B cell (primary cell): ENCODE data around the gene FLVCR1. TPM values are rescaled to one million over a fixed set of nuclear protein-coding genes. Genes with fewer than 3 reads are reported as not detected.

ENCODE experiments used
- ATAC-seq: fragments of 200-7000 bp; cut with Tn5 transposase; one replicate; pipeline ENCODE4 v1.10.0; 2021; ENCODE audit warnings: low read depth, mild to moderate bottlenecking, moderate number of reproducible peaks, moderate library complexity
- CTCF ChIA-PET: fragments of 350-600 bp; sonication (Branson Sonifier 250); formaldehyde crosslinking; loops from one replicate; lab custom pipeline; 2021; ENCODE audit warnings: antibody characterized with exemption, inconsistent platforms; lab: Charles Lee
- POLR2A ChIA-PET: fragments of 350-600 bp; sonication (Branson Sonifier 250); formaldehyde crosslinking; loops from one replicate; lab custom pipeline; 2021; ENCODE audit warnings: antibody characterized with exemption; lab: Charles Lee
- DNase-seq: peaks from one replicate; pipeline ENCODE4 v3.0.0; 2013
- H2AFZ ChIP-seq: 2 replicates; pipeline ENCODE4 v1.6.1; 2012; ENCODE audit warnings: mild to moderate bottlenecking, low read depth, low read length; ENCODE audit not compliant: insufficient read depth, poor library complexity, severe bottlenecking
- H3K27ac ChIP-seq, 2 donors: 1 replicate in 1 of 2; 2 replicates in 1 of 2; pipeline ENCODE4 v1.5.1; 2012 to 2013; ENCODE audit warnings: low read length in 2 of 2, mild to moderate bottlenecking in 2 of 2, moderate library complexity in 1 of 2
- H3K27me3 ChIP-seq, 4 experiments: fragments of 200-600 bp in 1 of 4; sonication (generic) in 1 of 4; replicated peaks in 1 of 4; 1 replicate in 2 of 4; 2 replicates in 2 of 4; pipeline versions ENCODE4 v1.6.1 to v1.7.0; 2013 to 2016; ENCODE audit warnings: low read length in 3 of 4, mild to moderate bottlenecking in 2 of 4, mixed read lengths in 1 of 4, moderate library complexity in 1 of 4; ENCODE audit not compliant: insufficient read depth in 4 of 4, control insufficient read depth in 3 of 4; ENCODE audit errors: control extremely low read depth in 1 of 4
- H3K36me3 ChIP-seq, 2 experiments: replicated peaks in 1 of 2; 1 replicate in 1 of 2; 2 replicates in 1 of 2; pipeline versions ENCODE4 v1.6.1 to v1.7.1; 2013; ENCODE audit warnings: low read length in 1 of 2; ENCODE audit not compliant: insufficient read depth in 2 of 2, control insufficient read depth in 1 of 2; ENCODE audit errors: control extremely low read depth in 1 of 2, extremely low read depth in 1 of 2
- H3K4me1 ChIP-seq, 2 donors: fragments of 200-600 bp in 1 of 2; sonication (generic) in 1 of 2; 1 replicate in 1 of 2; 2 replicates in 1 of 2; pipeline versions ENCODE4 v1.5.1 to v1.6.1; 2013 to 2017; ENCODE audit warnings: low read length in 2 of 2; ENCODE audit not compliant: control insufficient read depth in 2 of 2, insufficient read depth in 2 of 2
- H3K4me2 ChIP-seq: replicated peaks from 2 replicates; pipeline ENCODE3; 2012; ENCODE audit warnings: mild to moderate bottlenecking, low read depth, low read length; ENCODE audit not compliant: poor library complexity, severe bottlenecking
- H3K4me3 ChIP-seq, 5 experiments: fragments of 200-600 bp in 1 of 5; sonication (generic) in 1 of 5; 1 replicate in 3 of 5; 2 replicates in 2 of 5; pipeline versions ENCODE4 v1.5.1 to v1.7.0; 2011 to 2016; ENCODE audit warnings: low read length in 4 of 5, mild to moderate bottlenecking in 4 of 5, low read depth in 2 of 5, control low read depth in 1 of 5, moderate library complexity in 1 of 5; ENCODE audit not compliant: insufficient read depth in 1 of 5; ENCODE audit errors: control extremely low read depth in 1 of 5, extremely low read depth in 1 of 5
- H3K79me2 ChIP-seq: fragments of 200-600 bp; sonication (generic); one replicate; pipeline ENCODE4 v1.6.0; 2016; ENCODE audit warnings: low read length; ENCODE audit not compliant: control insufficient read depth, insufficient read depth
- H3K9ac ChIP-seq: fragments of 200-600 bp; sonication (generic); 2 replicates; pipeline ENCODE4 v1.6.1; 2017; ENCODE audit warnings: mild to moderate bottlenecking, low read length, moderate library complexity
- H3K9me3 ChIP-seq, 3 donors: one replicate each; pipeline versions ENCODE4 v1.6.1 to v1.7.1; 2013; ENCODE audit warnings: low read length in 2 of 3; ENCODE audit not compliant: control insufficient read depth in 2 of 3, insufficient read depth in 1 of 3; ENCODE audit errors: control extremely low read depth in 1 of 3
- H4K20me1 ChIP-seq: 2 replicates; pipeline ENCODE4 v1.6.0; 2012; ENCODE audit warnings: mild to moderate bottlenecking, low read length; ENCODE audit not compliant: insufficient read depth, control insufficient read depth, poor library complexity, severe bottlenecking
- H3K27ac Mint-ChIP-seq: one replicate; pipeline ENCODE4 v1.8.0; 2021; ENCODE audit warnings: mixed read lengths
- H3K27me3 Mint-ChIP-seq: one replicate; pipeline ENCODE4 v1.8.0; 2021; ENCODE audit warnings: mixed read lengths
- H3K4me1 Mint-ChIP-seq: one replicate; pipeline ENCODE4 v1.8.0; 2021; ENCODE audit warnings: mixed read lengths
- H3K4me3 Mint-ChIP-seq: one replicate; pipeline ENCODE4 v1.8.0; 2021; ENCODE audit warnings: mixed read lengths
- H3K9me3 Mint-ChIP-seq: one replicate; pipeline ENCODE4 v1.8.0; 2022; ENCODE audit warnings: mixed read lengths; ENCODE audit not compliant: insufficient read depth
- CTCF ChIP-seq: fragments of 200-600 bp; IDR thresholded peaks from one replicate; pipeline ENCODE4 v1.8.0; 2022; ENCODE audit warnings: antibody characterized with exemption, mild to moderate bottlenecking
- EZH2 ChIP-seq: IDR thresholded peaks from 2 replicates; pipeline ENCODE4 v1.6.1; 2012; ENCODE audit warnings: borderline replicate concordance, low read depth, mild to moderate bottlenecking, moderate library complexity, low read length; ENCODE audit not compliant: insufficient read depth, poor library complexity, severe bottlenecking
- WGBS: methylation state at CpG from one replicate; pipeline ENCODE4 v1.1.5; 2013; ENCODE audit warnings: missing lambda C conversion rate; ENCODE audit not compliant: insufficient coverage; 5-methylcytosine and 5-hydroxymethylcytosine counted together
- intact Hi-C: fragments of 100-400 bp; cut with micrococcal nuclease; formaldehyde crosslinking; loops from one replicate; pipeline ENCODE4 v1.10.0; 2022
- polyA plus RNA-seq: library from polyadenylated mRNA; depleted of rRNA; stranded (reverse); fragments of >200 nt; gene quantifications from 2 replicates; pipeline ENCODE4 v1.2.3, GENCODE V29; 2012
- total RNA-seq, 2 donors: library from RNA; stranded (reverse); fragments of 120-200 nt in 1 of 2; gene quantifications; 1 replicate in 1 of 2; 2 replicates in 1 of 2; pipeline versions ENCODE4 v1.2.3 to v1.2.4, GENCODE V29; 2013 to 2022

Gene FLVCR1
- total and polyA plus RNA-seq, 2 donors (not counting 1 experiment from before 2014, with no cell fraction given): 3.9 to 19.2 TPM

GRCh38 chr1:212816567-212817278 lies 41.4 kb upstream of the FLVCR1 start:
- no peaks in the 10 kb centered on the region for H3K27me3 Mint-ChIP-seq
- no peaks in the 10 kb centered on the region for H3K27me3 ChIP-seq
- ChIA-PET CTCF (interaction anchor here (1.6 kb wide), 1 partner anchor 178 kb away, joined by 5 read pairs; no protein-coding TSS in a partner anchor), POLR2A (no interaction called here)
- no peak overlapping the region for H2AFZ ChIP-seq
- H4K20me1 ChIP-seq: no peaks in the 10 kb centered on the region
- peaks cover 8 to 12% of the 10 kb centered on the region in 2 donors for H3K4me1 ChIP-seq
- H3K4me2 ChIP-seq: no peak overlapping the region
- WGBS: 100% methylated on average over 3 of the region's 3 CpGs
- no peak for TF ChIP-seq CTCF
- no peaks in the 10 kb centered on the region for H3K9me3 ChIP-seq
- peaks cover 9 to 15% of the 10 kb centered on the region in 2 experiments for H3K36me3 ChIP-seq
- peaks cover 13% of the 10 kb centered on the region for H3K4me1 Mint-ChIP-seq
- H3K4me3 Mint-ChIP-seq: no peak overlapping the region
- DNase-seq: no peak
- H3K9me3 Mint-ChIP-seq: no peaks in the 10 kb centered on the region
- no peak overlapping the region for H3K27ac Mint-ChIP-seq
- H3K9ac ChIP-seq: no peak overlapping the region
- no peak for ATAC-seq
- H3K79me2 ChIP-seq: no peaks in the 10 kb centered on the region
- intact Hi-C loops: no loop called here
- no peak overlapping the region for H3K4me3 ChIP-seq
- no peak overlapping the region for H3K27ac ChIP-seq

DNA sequence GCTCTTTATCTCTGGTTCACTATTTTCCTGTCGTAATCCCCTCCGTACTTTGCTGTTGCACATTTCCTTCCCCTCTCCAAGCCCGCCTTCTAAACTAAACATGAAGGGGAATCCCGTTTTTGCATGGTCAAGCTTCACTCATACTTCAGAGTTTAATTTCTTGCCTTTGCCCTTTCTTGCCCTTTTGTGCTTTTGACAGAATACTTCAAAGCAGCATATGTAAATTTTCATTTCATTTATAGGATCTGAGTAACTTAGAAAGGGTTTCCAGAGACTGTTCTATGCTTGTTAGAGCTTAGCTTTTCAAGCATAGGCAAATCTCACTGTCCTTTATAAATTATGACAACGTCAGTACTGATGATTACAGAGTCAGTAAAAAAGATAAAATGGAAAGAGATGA lies 38.3 kb upstream of the FLVCR1 start:
- Histone ChIP-seq H3K36me3 (peaks cover 2 to 5% of the 10 kb centered on the region in 2 experiments), H3K27ac (no peak overlapping the region), H3K4me1 (peaks cover 8 to 12% of the 10 kb centered on the region in 2 donors), H3K9ac (peak overlapping the region; percentile 45), H3K9me3 (peaks cover 0 to 8% (median 0%) of the 10 kb centered on the region in 3 donors), H4K20me1 (no peaks in the 10 kb centered on the region), H3K4me3 (no peak overlapping the region), H2AFZ (peak overlapping the region; percentile 57), H3K27me3 (no peaks in the 10 kb centered on the region), H3K79me2 (no peaks in the 10 kb centered on the region), H3K4me2 (peak overlapping the region; percentile 58)
- POLR2A ChIA-PET: interaction anchor here (0.6 kb wide), 1 partner anchor 38 kb away, joined by 4 read pairs; no protein-coding TSS in a partner anchor
- DNase-seq (no peak), ATAC-seq (peak; percentile 17)
- TF ChIP-seq EZH2 (no peak), CTCF (no peak)
- Mint-ChIP-seq H3K27ac (peak overlapping the region; percentile 7), H3K4me3 (peak overlapping the region; percentile 44), H3K9me3 (peaks cover 2% of the 10 kb centered on the region), H3K4me1 (peaks cover 13% of the 10 kb centered on the region), H3K27me3 (no peaks in the 10 kb centered on the region)
- 5% methylated on average over 4 of the region's 5 CpGs for WGBS
- intact Hi-C loops: no loop called here
- CTCF ChIA-PET: interaction anchor here (0.9 to 1.6 kb wide), 3 partner anchors 11 to 175 kb away, joined by 3 to 4 read pairs (median 3); no protein-coding TSS in a partner anchor
